Uterus (tissue), 4 donors: Measurements from ENCODE around the gene FOXD2. TPM values are rescaled to one million over a fixed set of nuclear protein-coding genes. Genes with fewer than 3 reads are reported as not detected.

Source experiments
- DNase-seq, 2 donors: peaks; one replicate each; pipeline ENCODE4 v3.0.0-alpha.2; 2019 to 2020
- H3K27ac ChIP-seq, 2 donors: fragments of 200-600 bp; sonication (generic); 1 replicate in 1 of 2; 2 replicates in 1 of 2; pipeline ENCODE4 v1.5.1; 2016 to 2018
- H3K27me3 ChIP-seq, 2 donors: fragments of 200-600 bp; sonication (generic); one replicate each; pipeline ENCODE4 v1.5.1; 2018 to 2019; ENCODE audit warnings: control low read depth in 1 of 2
- H3K36me3 ChIP-seq, 2 donors: fragments of 200-600 bp; sonication (generic); one replicate each; pipeline ENCODE4 v1.5.1; 2019; ENCODE audit warnings: control low read depth in 1 of 2
- H3K4me1 ChIP-seq, 2 donors: fragments of 200-600 bp; sonication (generic); one replicate each; pipeline ENCODE4 v1.5.1; 2018 to 2019; ENCODE audit warnings: control low read depth in 1 of 2
- H3K4me3 ChIP-seq, 2 donors: fragments of 200-600 bp; sonication (generic); 1 replicate in 1 of 2; 2 replicates in 1 of 2; pipeline ENCODE4 v1.5.1; 2018 to 2019; ENCODE audit warnings: mild to moderate bottlenecking in 1 of 2
- H3K9me3 ChIP-seq, 2 donors: fragments of 200-600 bp; sonication (generic); one replicate each; pipeline ENCODE4 v1.5.1; 2019; ENCODE audit warnings: control low read depth in 1 of 2
- POLR2A ChIP-seq, 2 donors: fragments of 450-650 bp; IDR thresholded peaks; one replicate each; pipeline ENCODE4 v1.6.1; 2016; ENCODE audit warnings: antibody characterized with exemption in 2 of 2, mild to moderate bottlenecking in 1 of 2, moderate library complexity in 1 of 2
- intact Hi-C: fragments of 100-400 bp; cut with DNase I; formaldehyde crosslinking; loops from one replicate; pipeline ENCODE4 v1.15.1; 2023; ENCODE audit warnings: low total_unique reads
- total RNA-seq, 4 donors: library from RNA; depleted of rRNA in 3 of 4; stranded (reverse); fragments of >200 nt in 3 of 4; gene quantifications; one replicate each; pipeline versions ENCODE4 v1.1.0 to v1.2.4, GENCODE V29; 2014 to 2023
- TF ChIP-seq, protein P1 (sequence below), 4 experiments: fragments of 200-600 bp in 2 of 4; fragments of 450-650 bp in 2 of 4; sonication (generic) in 2 of 4; IDR thresholded peaks; one replicate each; pipeline ENCODE4 v1.5.1; 2016 to 2019; ENCODE audit warnings: antibody characterized with exemption in 4 of 4, mild to moderate bottlenecking in 2 of 4, moderate library complexity in 1 of 4
- donor health status: DM: yes; HTN: yes; CAD: no.

FOXD2 gene
- total RNA-seq, 4 donors from 2014 or later: 0.62 to 0.67 TPM; not detected in 2

GRCh38 chr1:47481936-47482335 lies 44.1 kb downstream of the FOXD2 start:
- Histone ChIP-seq H3K36me3 (no peaks in the 10 kb centered on the region), H3K4me1 (no peaks in the 10 kb centered on the region), H3K4me3 (no peak overlapping the region), H3K27me3 (no peaks in the 10 kb centered on the region), H3K9me3 (no peaks in the 10 kb centered on the region), H3K27ac (no peak overlapping the region)
- TF ChIP-seq, protein P1, sequence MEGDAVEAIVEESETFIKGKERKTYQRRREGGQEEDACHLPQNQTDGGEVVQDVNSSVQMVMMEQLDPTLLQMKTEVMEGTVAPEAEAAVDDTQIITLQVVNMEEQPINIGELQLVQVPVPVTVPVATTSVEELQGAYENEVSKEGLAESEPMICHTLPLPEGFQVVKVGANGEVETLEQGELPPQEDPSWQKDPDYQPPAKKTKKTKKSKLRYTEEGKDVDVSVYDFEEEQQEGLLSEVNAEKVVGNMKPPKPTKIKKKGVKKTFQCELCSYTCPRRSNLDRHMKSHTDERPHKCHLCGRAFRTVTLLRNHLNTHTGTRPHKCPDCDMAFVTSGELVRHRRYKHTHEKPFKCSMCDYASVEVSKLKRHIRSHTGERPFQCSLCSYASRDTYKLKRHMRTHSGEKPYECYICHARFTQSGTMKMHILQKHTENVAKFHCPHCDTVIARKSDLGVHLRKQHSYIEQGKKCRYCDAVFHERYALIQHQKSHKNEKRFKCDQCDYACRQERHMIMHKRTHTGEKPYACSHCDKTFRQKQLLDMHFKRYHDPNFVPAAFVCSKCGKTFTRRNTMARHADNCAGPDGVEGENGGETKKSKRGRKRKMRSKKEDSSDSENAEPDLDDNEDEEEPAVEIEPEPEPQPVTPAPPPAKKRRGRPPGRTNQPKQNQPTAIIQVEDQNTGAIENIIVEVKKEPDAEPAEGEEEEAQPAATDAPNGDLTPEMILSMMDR (IDR thresholded peaks at IDR 0.05): no peak
- TF ChIP-seq POLR2A (IDR thresholded peaks at IDR 0.05): no peak
- intact Hi-C loops: no loop called here
- no peak for DNase-seq

DNA sequence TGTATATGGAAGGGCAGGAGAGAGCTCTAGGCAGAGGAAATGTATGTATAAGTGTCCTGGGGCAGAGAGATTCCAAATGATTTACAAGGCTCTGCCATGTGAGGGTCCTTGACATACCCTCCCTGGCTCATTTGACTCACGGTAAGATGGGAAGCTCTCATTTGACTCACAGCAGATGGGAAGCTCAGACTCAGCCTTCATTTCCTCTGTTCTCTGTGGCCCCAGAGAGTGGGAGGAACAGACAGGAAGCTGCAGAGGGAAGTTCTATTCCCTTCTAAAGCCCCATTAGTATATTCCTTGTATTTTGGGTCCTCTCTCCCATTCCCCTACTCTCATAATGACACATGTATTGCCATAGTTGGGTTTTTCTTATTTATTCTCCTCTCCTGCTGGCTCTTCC lies 44.9 kb downstream of the FOXD2 start:
- TF ChIP-seq, protein P1 (IDR thresholded peaks at IDR 0.05): no peak
- TF ChIP-seq POLR2A (IDR thresholded peaks at IDR 0.05): no peak
- Histone ChIP-seq H3K4me3 (no peak overlapping the region), H3K4me1 (no peaks in the 10 kb centered on the region), H3K9me3 (no peaks in the 10 kb centered on the region), H3K27ac (no peak overlapping the region), H3K27me3 (no peaks in the 10 kb centered on the region), H3K36me3 (no peaks in the 10 kb centered on the region)
- no peak for DNase-seq
- intact Hi-C loops: no loop called here

DNA sequence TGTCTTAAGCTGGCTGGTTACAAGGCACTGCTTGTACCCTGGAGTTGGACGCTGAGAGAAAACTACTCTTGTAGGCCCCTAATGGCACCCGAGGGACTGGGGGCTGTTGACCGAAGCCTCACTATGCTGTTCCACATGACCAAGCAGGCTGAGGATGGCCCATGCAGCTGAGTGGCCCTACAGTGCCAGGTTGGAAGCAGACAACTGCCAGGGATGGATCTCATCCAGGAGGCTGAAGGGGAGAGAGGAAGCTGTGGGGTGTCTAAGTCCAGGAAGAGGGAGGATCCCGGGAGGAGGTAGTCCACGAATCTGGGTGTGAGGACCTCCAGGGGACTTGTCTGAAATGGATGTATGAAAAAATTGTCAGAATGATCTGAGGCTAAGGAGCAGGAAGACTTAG lies 45.8 kb downstream of the FOXD2 start:
- Histone ChIP-seq H3K27ac (no peak overlapping the region), H3K4me3 (no peak overlapping the region), H3K36me3 (no peaks in the 10 kb centered on the region), H3K27me3 (no peaks in the 10 kb centered on the region), H3K9me3 (no peaks in the 10 kb centered on the region), H3K4me1 (no peaks in the 10 kb centered on the region)
- DNase-seq: no peak
- intact Hi-C loops: no loop called here
- TF ChIP-seq, protein P1 (IDR thresholded peaks at IDR 0.05): no peak
- TF ChIP-seq POLR2A (IDR thresholded peaks at IDR 0.05): no peak

GRCh38 chr1:47485817-47486216 lies 48.0 kb downstream of the FOXD2 start:
- Histone ChIP-seq H3K36me3 (no peaks in the 10 kb centered on the region), H3K27me3 (no peaks in the 10 kb centered on the region), H3K9me3 (no peaks in the 10 kb centered on the region), H3K4me1 (no peaks in the 10 kb centered on the region), H3K4me3 (no peak overlapping the region), H3K27ac (no peak overlapping the region)
- DNase-seq: no peak
- TF ChIP-seq POLR2A (IDR thresholded peaks at IDR 0.05): no peak
- TF ChIP-seq, protein P1 (IDR thresholded peaks at IDR 0.05): no peak
- intact Hi-C loops: no loop called here

DNA sequence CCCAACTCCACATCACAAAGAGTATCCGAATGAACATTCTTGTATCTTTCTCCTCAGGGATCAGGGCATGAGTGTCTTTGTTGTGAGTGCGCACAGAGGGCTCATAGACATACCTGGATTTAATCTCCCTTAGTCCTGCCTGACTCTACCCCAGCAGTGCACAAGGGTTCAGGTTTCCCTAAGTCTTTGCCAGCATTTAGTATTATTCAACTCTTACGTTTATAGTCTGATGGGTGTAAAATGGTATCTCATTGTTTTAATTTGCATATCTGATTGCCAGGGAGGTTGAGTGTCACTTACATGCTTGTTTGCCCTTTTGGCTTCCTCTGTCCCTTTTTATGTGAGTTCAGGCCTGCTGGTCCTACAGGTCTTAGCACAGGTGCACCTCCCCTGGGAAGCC lies 49.5 kb downstream of the FOXD2 start:
- TF ChIP-seq, protein P1 (IDR thresholded peaks at IDR 0.05): no peak
- no peak for TF ChIP-seq POLR2A (IDR thresholded peaks at IDR 0.05)
- Histone ChIP-seq H3K4me3 (no peak overlapping the region), H3K9me3 (no peaks in the 10 kb centered on the region), H3K36me3 (no peaks in the 10 kb centered on the region), H3K4me1 (no peaks in the 10 kb centered on the region), H3K27ac (no peak overlapping the region), H3K27me3 (no peaks in the 10 kb centered on the region)
- intact Hi-C loops: no loop called here
- DNase-seq: no peak
